Measurements from ENCODE around the gene MYH7B. TPM values are rescaled to one million over a fixed set of nuclear protein-coding genes. Genes with fewer than 3 reads are reported as not detected.

MYH7B gene
- total and polyA plus RNA-seq, 3 donors from 2014 or later, result 21.8 to 30.2 (median 24.3) TPM

- TF ChIP-seq CTCF (IDR thresholded peaks at IDR 0.05) (no peak), POLR2A (IDR thresholded peaks at IDR 0.05) (no peak)
- no peak for DNase-seq
- no peaks in the 10 kb centered on the region for H3K36me3 ChIP-seq (ENCODE audit: low read depth, missing control alignments)
- intact Hi-C loops (cut with DNase I; ENCODE audit: low total_unique reads), result no loop called here
- no peak overlapping the region for H3K4me3 ChIP-seq
- no peak overlapping the region for H3K27ac ChIP-seq
- peaks cover 5% of the 10 kb centered on the region for H3K4me1 ChIP-seq
- H3K9me3 ChIP-seq, result no peaks in the 10 kb centered on the region
- WGBS, 2 donors, result 83 to 85% methylated on average over 7 of the region's 7 CpGs
- no peaks in the 10 kb centered on the region for H3K27me3 ChIP-seq
These were observed 1.7 kb upstream of the MYH7B start for GRCh38 chr20:34953960-34954359.

GRCh38 chr20:34954904-34955230 lies 801 bp upstream of the MYH7B start:
- TF ChIP-seq POLR2A (IDR thresholded peaks at IDR 0.05) (no peak), CTCF (IDR thresholded peaks at IDR 0.05) (no peak)
- Histone ChIP-seq H3K4me3 (peak overlapping the region; percentile 66 to 77), H3K27ac (peak overlapping the region; percentile 87 to 88), H3K4me1 (peaks cover 5% of the 10 kb centered on the region), H3K27me3 (no peaks in the 10 kb centered on the region), H3K9me3 (no peaks in the 10 kb centered on the region), H3K36me3 (ENCODE audit: low read depth, missing control alignments) (no peaks in the 10 kb centered on the region)
- intact Hi-C loops (cut with DNase I; ENCODE audit: low total_unique reads), result loop anchor here (5.0 kb wide), 1 partner anchor 83 kb away; the partner anchor contains the start of gene GGT7
- 4 to 5% methylated on average over 13 of the region's 13 CpGs for WGBS, 2 donors
- DNase-seq, result peak; percentile 48

- Histone ChIP-seq H3K4me1 (peaks cover 5% of the 10 kb centered on the region), H3K27ac (peak overlapping the region; percentile 87 to 88), H3K4me3 (peak overlapping the region; percentile 66 to 77), H3K27me3 (no peaks in the 10 kb centered on the region), H3K36me3 (ENCODE audit: low read depth, missing control alignments) (no peaks in the 10 kb centered on the region), H3K9me3 (no peaks in the 10 kb centered on the region)
- intact Hi-C loops (cut with DNase I; ENCODE audit: low total_unique reads), result loop anchor here (5.0 kb wide), 1 partner anchor 84 kb away; the partner anchor contains the start of gene GGT7
- WGBS, 2 donors, result 6 to 7% methylated on average over 6 of the region's 6 CpGs
- DNase-seq, result no peak
- TF ChIP-seq CTCF (IDR thresholded peaks at IDR 0.05) (peak in 1 of 3 experiments; percentile 24), POLR2A (IDR thresholded peaks at IDR 0.05) (no peak)
These were observed 382 bp downstream of the MYH7B start for GRCh38 chr20:34956041-34956458.

GRCh38 chr20:34956751-34957472 lies 1.2 kb downstream of the MYH7B start:
- 58 to 73% methylated on average over 21 of the region's 21 CpGs for WGBS, 2 donors
- H3K27me3 ChIP-seq, result no peaks in the 10 kb centered on the region
- TF ChIP-seq CTCF (IDR thresholded peaks at IDR 0.05), result no peak
- TF ChIP-seq POLR2A (IDR thresholded peaks at IDR 0.05), result no peak
- peaks cover 5% of the 10 kb centered on the region for H3K4me1 ChIP-seq
- no peaks in the 10 kb centered on the region for H3K36me3 ChIP-seq (ENCODE audit: low read depth, missing control alignments)
- H3K9me3 ChIP-seq, result no peaks in the 10 kb centered on the region
- H3K27ac ChIP-seq, result no peak overlapping the region
- DNase-seq, result no peak
- peak overlapping the region in 1 of 2 donors; percentile 15 for H3K4me3 ChIP-seq
- intact Hi-C loops (cut with DNase I; ENCODE audit: low total_unique reads), result loop anchor here (5.0 kb wide), 1 partner anchor 85 kb away; the partner anchor contains the start of gene GGT7

- Histone ChIP-seq H3K9me3 (no peaks in the 10 kb centered on the region), H3K27me3 (no peaks in the 10 kb centered on the region), H3K4me1 (peaks cover 19% of the 10 kb centered on the region), H3K27ac (no peak overlapping the region), H3K36me3 (ENCODE audit: low read depth, missing control alignments) (no peaks in the 10 kb centered on the region), H3K4me3 (no peak overlapping the region)
- no peak for DNase-seq
- WGBS, 2 donors, result 70 to 86% methylated on average over 5 of the region's 5 CpGs
- no peak for TF ChIP-seq CTCF (IDR thresholded peaks at IDR 0.05)
- no peak for TF ChIP-seq POLR2A (IDR thresholded peaks at IDR 0.05)
- intact Hi-C loops (cut with DNase I; ENCODE audit: low total_unique reads), result no loop called here
These were observed 8.8 kb downstream of the MYH7B start for GRCh38 chr20:34964486-34964885.

Data from testis (tissue), 3 donors.